ENCODE results near the gene SMIM36.

The SMIM36 gene

GRCh38 chr17:55533608-55534007, 22.4 kb upstream of the SMIM36 start:
- TF ChIP-seq SIN3A (IDR thresholded peaks at IDR 0.05; ENCODE audit: borderline replicate concordance, insufficient read depth, low read length), result no peak
- TF ChIP-seq POLR2AphosphoS5 (IDR thresholded peaks at IDR 0.05; ENCODE audit: low read depth, low read length), result no peak
- TF ChIP-seq, protein P1, sequence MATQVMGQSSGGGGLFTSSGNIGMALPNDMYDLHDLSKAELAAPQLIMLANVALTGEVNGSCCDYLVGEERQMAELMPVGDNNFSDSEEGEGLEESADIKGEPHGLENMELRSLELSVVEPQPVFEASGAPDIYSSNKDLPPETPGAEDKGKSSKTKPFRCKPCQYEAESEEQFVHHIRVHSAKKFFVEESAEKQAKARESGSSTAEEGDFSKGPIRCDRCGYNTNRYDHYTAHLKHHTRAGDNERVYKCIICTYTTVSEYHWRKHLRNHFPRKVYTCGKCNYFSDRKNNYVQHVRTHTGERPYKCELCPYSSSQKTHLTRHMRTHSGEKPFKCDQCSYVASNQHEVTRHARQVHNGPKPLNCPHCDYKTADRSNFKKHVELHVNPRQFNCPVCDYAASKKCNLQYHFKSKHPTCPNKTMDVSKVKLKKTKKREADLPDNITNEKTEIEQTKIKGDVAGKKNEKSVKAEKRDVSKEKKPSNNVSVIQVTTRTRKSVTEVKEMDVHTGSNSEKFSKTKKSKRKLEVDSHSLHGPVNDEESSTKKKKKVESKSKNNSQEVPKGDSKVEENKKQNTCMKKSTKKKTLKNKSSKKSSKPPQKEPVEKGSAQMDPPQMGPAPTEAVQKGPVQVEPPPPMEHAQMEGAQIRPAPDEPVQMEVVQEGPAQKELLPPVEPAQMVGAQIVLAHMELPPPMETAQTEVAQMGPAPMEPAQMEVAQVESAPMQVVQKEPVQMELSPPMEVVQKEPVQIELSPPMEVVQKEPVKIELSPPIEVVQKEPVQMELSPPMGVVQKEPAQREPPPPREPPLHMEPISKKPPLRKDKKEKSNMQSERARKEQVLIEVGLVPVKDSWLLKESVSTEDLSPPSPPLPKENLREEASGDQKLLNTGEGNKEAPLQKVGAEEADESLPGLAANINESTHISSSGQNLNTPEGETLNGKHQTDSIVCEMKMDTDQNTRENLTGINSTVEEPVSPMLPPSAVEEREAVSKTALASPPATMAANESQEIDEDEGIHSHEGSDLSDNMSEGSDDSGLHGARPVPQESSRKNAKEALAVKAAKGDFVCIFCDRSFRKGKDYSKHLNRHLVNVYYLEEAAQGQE (IDR thresholded peaks at IDR 0.05; ENCODE audit: insufficient read depth in 1 of 2, low read depth in 2 of 2, low read length in 2 of 2), result no peak
- TF ChIP-seq TAF1 (IDR thresholded peaks at IDR 0.05; ENCODE audit: borderline replicate concordance, insufficient read depth, low read length), result no peak
- TF ChIP-seq FOXP2 (optimal IDR thresholded peaks at IDR 0.05; ENCODE audit: borderline replicate concordance, extremely low read depth, extremely low read length, insufficient read depth), result no peak

- TF ChIP-seq POLR2AphosphoS5 (IDR thresholded peaks at IDR 0.05; ENCODE audit: low read depth, low read length) (no peak), SIN3A (IDR thresholded peaks at IDR 0.05; ENCODE audit: borderline replicate concordance, insufficient read depth, low read length) (no peak), TAF1 (IDR thresholded peaks at IDR 0.05; ENCODE audit: borderline replicate concordance, insufficient read depth, low read length) (no peak), FOXP2 (optimal IDR thresholded peaks at IDR 0.05; ENCODE audit: borderline replicate concordance, extremely low read depth, extremely low read length, insufficient read depth) (no peak)
- TF ChIP-seq, protein P1 (IDR thresholded peaks at IDR 0.05; ENCODE audit: insufficient read depth in 1 of 2, low read depth in 2 of 2, low read length in 2 of 2), result no peak
Measured at GRCh38 chr17:55532670-55533069, 21.4 kb upstream of the SMIM36 start.

DNA sequence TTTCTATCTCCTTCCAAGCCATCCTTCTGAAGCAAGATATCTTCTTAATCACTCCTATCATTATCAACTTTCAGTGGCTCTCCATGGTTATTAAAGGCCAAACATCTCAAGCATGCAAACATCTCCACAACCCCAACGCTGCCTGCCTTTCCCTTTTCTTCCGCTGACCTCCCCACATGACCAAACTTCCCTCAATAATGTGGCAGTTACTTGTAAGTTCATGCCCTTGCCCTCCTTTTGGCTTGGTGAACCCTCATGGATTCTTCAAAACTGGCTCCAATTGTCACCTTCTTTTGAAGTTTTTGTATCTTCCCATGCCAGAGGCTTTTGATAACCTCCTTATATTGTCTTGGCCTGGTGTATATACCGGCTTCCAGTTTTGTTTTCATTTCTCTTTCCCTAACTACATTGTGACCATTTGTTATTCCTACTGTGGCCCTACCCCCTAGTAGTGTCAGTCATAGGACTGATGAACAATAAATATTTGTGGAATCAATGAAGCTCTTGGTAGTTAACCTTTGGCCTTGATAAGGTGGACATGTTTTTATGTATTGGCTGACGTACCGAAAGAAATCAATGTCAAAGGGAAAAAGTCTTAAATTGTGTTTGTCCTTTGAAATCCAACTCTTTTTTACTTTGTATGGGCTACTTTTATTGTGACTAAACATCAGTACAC, 19.9 kb upstream of the SMIM36 start:
- TF ChIP-seq, protein P1 (IDR thresholded peaks at IDR 0.05; ENCODE audit: insufficient read depth in 1 of 2, low read depth in 2 of 2, low read length in 2 of 2), result no peak
- TF ChIP-seq SIN3A (IDR thresholded peaks at IDR 0.05; ENCODE audit: borderline replicate concordance, insufficient read depth, low read length) (no peak), TAF1 (IDR thresholded peaks at IDR 0.05; ENCODE audit: borderline replicate concordance, insufficient read depth, low read length) (no peak), POLR2AphosphoS5 (IDR thresholded peaks at IDR 0.05; ENCODE audit: low read depth, low read length) (no peak), FOXP2 (optimal IDR thresholded peaks at IDR 0.05; ENCODE audit: borderline replicate concordance, extremely low read depth, extremely low read length, insufficient read depth) (no peak)

- TF ChIP-seq, protein P1 (IDR thresholded peaks at IDR 0.05; ENCODE audit: insufficient read depth in 1 of 2, low read depth in 2 of 2, low read length in 2 of 2), result no peak
- no peak for TF ChIP-seq POLR2AphosphoS5 (IDR thresholded peaks at IDR 0.05; ENCODE audit: low read depth, low read length)
- TF ChIP-seq TAF1 (IDR thresholded peaks at IDR 0.05; ENCODE audit: borderline replicate concordance, insufficient read depth, low read length), result no peak
- TF ChIP-seq FOXP2 (optimal IDR thresholded peaks at IDR 0.05; ENCODE audit: borderline replicate concordance, extremely low read depth, extremely low read length, insufficient read depth), result no peak
- TF ChIP-seq SIN3A (IDR thresholded peaks at IDR 0.05; ENCODE audit: borderline replicate concordance, insufficient read depth, low read length), result no peak
Measured at GRCh38 chr17:55530064-55530463, 18.8 kb upstream of the SMIM36 start.
